Skeletal muscle satellite cell (primary cell): Measurements from ENCODE around the gene KIAA1217.

ENCODE experiments used
- H3K27me3 ChIP-seq: 2 replicates; pipeline ENCODE4 v1.7.0; 2013; ENCODE audit warnings: low read length; ENCODE audit not compliant: control insufficient read depth, insufficient read depth
- H3K36me3 ChIP-seq: 2 replicates; pipeline ENCODE4 v1.7.0; 2013; ENCODE audit warnings: mild to moderate bottlenecking, control low read depth, low read length; ENCODE audit not compliant: insufficient read depth
- H3K4me1 ChIP-seq: 2 replicates; pipeline ENCODE4 v1.7.0; 2013; ENCODE audit warnings: low read length; ENCODE audit not compliant: control insufficient read depth, insufficient read depth
- H3K4me2 ChIP-seq: 2 replicates; pipeline ENCODE4 v1.7.0; 2013; ENCODE audit warnings: mild to moderate bottlenecking, low read length
- H3K4me3 ChIP-seq: 2 replicates; pipeline ENCODE4 v1.7.0; 2013; ENCODE audit warnings: low read length
- H3K9ac ChIP-seq: 2 replicates; pipeline ENCODE4 v1.7.0; 2013; ENCODE audit warnings: mild to moderate bottlenecking, low read depth, low read length, moderate library complexity
- H3K9me3 ChIP-seq: replicated peaks from 2 replicates; pipeline ENCODE4 v1.7.0; 2013; ENCODE audit warnings: mild to moderate bottlenecking, control low read depth, low read length

The KIAA1217 gene

GRCh38 chr10:24251547-24251946, 42.6 kb downstream of the KIAA1217 start:
- no peak overlapping the region for H3K9ac ChIP-seq
- H3K4me3 ChIP-seq = no peak overlapping the region
- H3K27me3 ChIP-seq = no peaks in the 10 kb centered on the region
- H3K9me3 ChIP-seq = no peaks in the 10 kb centered on the region
- no peaks in the 10 kb centered on the region for H3K36me3 ChIP-seq
- no peaks in the 10 kb centered on the region for H3K4me1 ChIP-seq
- no peak overlapping the region for H3K4me2 ChIP-seq

- no peak overlapping the region for H3K4me2 ChIP-seq
- no peaks in the 10 kb centered on the region for H3K9me3 ChIP-seq
- no peaks in the 10 kb centered on the region for H3K27me3 ChIP-seq
- H3K36me3 ChIP-seq = no peaks in the 10 kb centered on the region
- H3K9ac ChIP-seq = no peak overlapping the region
- no peak overlapping the region for H3K4me3 ChIP-seq
- no peaks in the 10 kb centered on the region for H3K4me1 ChIP-seq
Measured at GRCh38 chr10:24254180-24254579, 45.2 kb downstream of the KIAA1217 start.

- no peak overlapping the region for H3K4me2 ChIP-seq
- H3K27me3 ChIP-seq = no peaks in the 10 kb centered on the region
- H3K9ac ChIP-seq = no peak overlapping the region
- H3K4me3 ChIP-seq = no peak overlapping the region
- H3K4me1 ChIP-seq = no peaks in the 10 kb centered on the region
- H3K9me3 ChIP-seq = no peaks in the 10 kb centered on the region
- no peaks in the 10 kb centered on the region for H3K36me3 ChIP-seq
Measured at GRCh38 chr10:24255115-24255880, 46.4 kb downstream of the KIAA1217 start.

- Histone ChIP-seq H3K36me3 (no peaks in the 10 kb centered on the region), H3K27me3 (no peaks in the 10 kb centered on the region), H3K9me3 (no peaks in the 10 kb centered on the region), H3K4me3 (no peak overlapping the region), H3K9ac (no peak overlapping the region), H3K4me1 (no peaks in the 10 kb centered on the region), H3K4me2 (no peak overlapping the region)
Measured at GRCh38 chr10:24255881-24256311, 47.0 kb downstream of the KIAA1217 start.

GRCh38 chr10:24256619-24257107, 47.7 kb downstream of the KIAA1217 start:
- H3K9me3 ChIP-seq = no peaks in the 10 kb centered on the region
- H3K4me1 ChIP-seq = no peaks in the 10 kb centered on the region
- H3K36me3 ChIP-seq = no peaks in the 10 kb centered on the region
- H3K27me3 ChIP-seq = no peaks in the 10 kb centered on the region
- H3K4me2 ChIP-seq = no peak overlapping the region
- no peak overlapping the region for H3K9ac ChIP-seq
- H3K4me3 ChIP-seq = no peak overlapping the region

GRCh38 chr10:24257588-24257987, 48.6 kb downstream of the KIAA1217 start:
- Histone ChIP-seq H3K36me3 (no peaks in the 10 kb centered on the region), H3K27me3 (no peaks in the 10 kb centered on the region), H3K9ac (no peak overlapping the region), H3K9me3 (no peaks in the 10 kb centered on the region), H3K4me2 (no peak overlapping the region), H3K4me3 (no peak overlapping the region), H3K4me1 (no peaks in the 10 kb centered on the region)

- no peak overlapping the region for H3K4me3 ChIP-seq
- no peak overlapping the region for H3K4me2 ChIP-seq
- H3K36me3 ChIP-seq = no peaks in the 10 kb centered on the region
- no peak overlapping the region for H3K9ac ChIP-seq
- no peaks in the 10 kb centered on the region for H3K4me1 ChIP-seq
- no peaks in the 10 kb centered on the region for H3K27me3 ChIP-seq
- H3K9me3 ChIP-seq = no peaks in the 10 kb centered on the region
Measured at GRCh38 chr10:24259365-24260130, 50.6 kb downstream of the KIAA1217 start.

- Histone ChIP-seq H3K4me1 (no peaks in the 10 kb centered on the region), H3K4me2 (no peak overlapping the region), H3K36me3 (no peaks in the 10 kb centered on the region), H3K9me3 (no peaks in the 10 kb centered on the region), H3K4me3 (no peak overlapping the region), H3K9ac (no peak overlapping the region), H3K27me3 (no peaks in the 10 kb centered on the region)
Measured at GRCh38 chr10:24261627-24262026, 52.7 kb downstream of the KIAA1217 start.

GRCh38 chr10:24262929-24263590, 54.1 kb downstream of the KIAA1217 start:
- Histone ChIP-seq H3K27me3 (no peaks in the 10 kb centered on the region), H3K9me3 (no peaks in the 10 kb centered on the region), H3K4me2 (no peak overlapping the region), H3K4me1 (no peaks in the 10 kb centered on the region), H3K36me3 (no peaks in the 10 kb centered on the region), H3K4me3 (no peak overlapping the region), H3K9ac (no peak overlapping the region)

GRCh38 chr10:24269476-24269875, 60.5 kb downstream of the KIAA1217 start:
- Histone ChIP-seq H3K9me3 (no peaks in the 10 kb centered on the region), H3K4me2 (no peak overlapping the region), H3K9ac (no peak overlapping the region), H3K4me3 (no peak overlapping the region), H3K27me3 (no peaks in the 10 kb centered on the region), H3K4me1 (no peaks in the 10 kb centered on the region), H3K36me3 (no peaks in the 10 kb centered on the region)

GRCh38 chr10:24272374-24272773, 63.4 kb downstream of the KIAA1217 start:
- H3K4me3 ChIP-seq = no peak overlapping the region
- no peak overlapping the region for H3K4me2 ChIP-seq
- no peaks in the 10 kb centered on the region for H3K36me3 ChIP-seq
- no peak overlapping the region for H3K9ac ChIP-seq
- H3K27me3 ChIP-seq = no peaks in the 10 kb centered on the region
- no peaks in the 10 kb centered on the region for H3K9me3 ChIP-seq
- no peaks in the 10 kb centered on the region for H3K4me1 ChIP-seq
